T-helper 22 cell (primary cell): ENCODE data around the gene VAPA.

Experiments
- DNase-seq: peaks from one replicate; pipeline ENCODE4 v3.0.0-alpha.2; 2020; ENCODE audit warnings: low read depth

VAPA gene

DNA sequence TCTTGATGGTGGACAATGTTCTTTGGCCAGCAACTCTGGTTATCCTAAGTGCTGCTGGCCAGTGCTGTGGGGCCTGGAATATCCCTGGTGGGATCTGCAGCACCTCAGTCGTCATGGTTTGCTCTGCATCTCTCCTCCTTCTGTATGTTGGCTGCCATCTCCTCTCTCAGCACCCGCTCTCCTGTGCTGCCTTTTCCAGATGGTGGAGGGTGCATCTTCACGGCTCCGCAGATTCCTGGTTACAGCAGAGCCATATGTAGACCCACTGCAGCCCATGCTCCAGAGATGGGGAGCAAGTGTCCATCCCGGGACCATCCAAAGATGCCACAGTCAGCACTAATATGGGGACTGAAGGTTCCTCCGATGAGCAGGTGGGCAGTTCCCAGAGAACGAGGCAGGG is 90.0 kb downstream of the VAPA start:
- no peak for DNase-seq

DNA sequence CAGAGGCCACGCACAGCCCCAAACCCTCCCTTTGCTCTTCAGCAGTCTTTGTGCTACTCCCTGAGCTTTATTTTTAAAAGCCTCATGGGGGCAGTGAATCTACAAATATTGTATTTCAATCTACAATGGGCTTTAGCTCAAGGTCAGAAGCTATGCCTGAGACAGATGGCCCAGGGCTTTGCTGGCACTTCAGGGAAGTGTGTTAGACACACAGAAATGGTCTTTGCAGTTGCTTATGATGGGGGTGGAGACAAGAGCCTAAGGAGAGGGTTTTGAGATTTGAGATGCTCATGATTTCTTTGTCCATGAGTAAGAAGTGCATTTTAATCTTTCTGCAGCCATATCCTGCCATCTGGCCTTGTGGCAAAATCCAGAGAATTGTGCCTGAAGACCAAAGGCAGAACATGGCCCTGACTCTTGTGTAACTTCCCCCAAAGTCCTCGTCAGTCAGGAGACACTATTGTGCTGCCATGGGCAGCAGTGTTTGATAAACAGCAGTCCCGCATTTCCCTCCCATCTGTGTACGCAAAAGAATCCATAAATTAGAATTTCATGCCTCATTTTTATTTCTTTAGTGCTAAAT is 92.6 kb downstream of the VAPA start:
- DNase-seq, result no peak

DNA sequence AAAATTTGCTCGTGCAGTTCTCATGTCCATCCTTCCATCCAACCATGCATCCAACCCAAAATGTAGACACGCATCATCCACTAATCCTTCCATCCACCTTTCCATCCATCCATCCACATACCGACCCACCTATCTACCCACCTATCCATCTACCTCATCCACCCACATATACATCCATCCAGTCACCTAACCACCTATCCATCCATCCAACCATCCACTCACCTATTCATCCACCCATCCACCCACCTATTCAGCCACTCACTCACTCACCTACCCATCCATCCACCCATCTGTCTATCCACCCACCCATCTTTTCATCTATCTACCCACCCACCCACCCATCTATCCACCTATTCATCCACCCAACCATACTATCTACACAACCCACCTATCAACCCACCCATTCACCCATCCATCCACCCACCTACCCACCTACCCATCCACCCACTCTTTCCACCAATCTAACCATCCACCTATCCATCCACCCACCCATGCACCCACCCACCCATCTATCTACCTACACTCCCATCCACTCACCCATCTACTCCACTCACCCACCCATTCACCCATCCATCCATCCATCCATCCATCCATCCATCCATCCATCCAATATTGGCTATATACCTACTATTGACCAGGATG is 94.3 kb downstream of the VAPA start:
- no peak for DNase-seq
